K562 (cell line): ENCODE data around the gene SERPINF2. TPM values are rescaled to one million over a fixed set of nuclear protein-coding genes. Genes with fewer than 3 reads are reported as not detected.

Experiments used
- ATAC-seq: fragments of 200-7000 bp; cut with Tn5 transposase; 3 replicates; pipeline ENCODE4 v1.9.1; 2020; ENCODE audit warnings: moderate library complexity
- BruUV-seq: library from RNA; stranded (reverse); fragments of 400-500 nt; replicated peaks from 2 replicates; lab custom pipeline; 2021; lab: Mats Ljungman, UMichigan
- CTCF ChIA-PET: fragments of 300-600 bp; formaldehyde crosslinking; extraction: SDS; loops from one replicate; lab custom pipeline; 2021; ENCODE audit warnings: low intra/inter-chr PET ratio; lab: Yijun Ruan, JAX
- POLR2A ChIA-PET: fragments of 300-600, 350-650 bp; sonication (Branson Sonifier 250); formaldehyde crosslinking; extraction: SDS; loops from one replicate; lab custom pipeline; 2021; ENCODE audit warnings: antibody characterized with exemption, inconsistent platforms; lab: Yijun Ruan, JAX
- DNase-seq, 4 experiments: peaks; one replicate each; pipeline versions ENCODE4 v3.0.0 to v3.0.0-alpha.2; 2011 to 2018; ENCODE audit warnings: low spot score in 3 of 4, mixed read lengths in 3 of 4; ENCODE audit errors: extremely low read depth in 1 of 4
- FAIRE-seq: peaks from 2 replicates; lab custom pipeline; 2011; peaks lifted over from hg19 to GRCh38; lab: Jason Lieb, UNC
- H2AFZ ChIP-seq: 2 replicates; pipeline ENCODE4 v1.6.0; 2011; ENCODE audit warnings: low read depth, low read length, control low read depth, inconsistent platforms
- H3K27ac ChIP-seq: fragments of 200-600 bp; 3 replicates; pipeline ENCODE4 v1.8.0; 2011; ENCODE audit warnings: low read depth, mild to moderate bottlenecking, control low read depth, inconsistent platforms, low read length, moderate library complexity, mixed read lengths; ENCODE audit errors: extremely low read depth
- H3K27me3 ChIP-seq, 2 experiments: fragments of 300-600 bp in 1 of 2; 2 replicates in 1 of 2; 3 replicates in 1 of 2; pipeline versions ENCODE4 v1.6.0 to v1.8.0; 2011; ENCODE audit warnings: inconsistent platforms in 2 of 2, low read length in 2 of 2, mild to moderate bottlenecking in 1 of 2, mixed read lengths in 1 of 2, moderate library complexity in 1 of 2; ENCODE audit not compliant: control insufficient read depth in 2 of 2, insufficient read depth in 2 of 2
- H3K36me3 ChIP-seq: fragments of 300-600 bp; 3 replicates; pipeline ENCODE4 v1.8.0; 2011; ENCODE audit warnings: mild to moderate bottlenecking, low read length, inconsistent platforms; ENCODE audit not compliant: control insufficient read depth, insufficient read depth
- H3K4me1 ChIP-seq, 2 experiments: fragments of 200-600 bp in 1 of 2; replicated peaks in 1 of 2; 2 replicates in 1 of 2; 3 replicates in 1 of 2; pipeline versions ENCODE4 v1.5.1 to v1.8.0; 2011; ENCODE audit warnings: inconsistent platforms in 2 of 2, low read length in 2 of 2, mild to moderate bottlenecking in 1 of 2, mixed read lengths in 1 of 2, moderate library complexity in 1 of 2; ENCODE audit not compliant: control insufficient read depth in 2 of 2, insufficient read depth in 2 of 2
- H3K4me2 ChIP-seq: 2 replicates; pipeline ENCODE4 v1.6.1; 2011; ENCODE audit warnings: low read length, control low read depth, inconsistent platforms, mixed read lengths; ENCODE audit not compliant: insufficient read depth
- H3K4me3 ChIP-seq: fragments of 200-600 bp; sonication (generic), shearing (Covaris generic); 2 replicates; pipeline ENCODE4 v1.5.1; 2016; ENCODE audit warnings: control low read depth, inconsistent platforms
- H3K79me2 ChIP-seq: fragments of 200-600 bp; 3 replicates; pipeline ENCODE4 v1.8.0; 2011; ENCODE audit warnings: low read length, inconsistent platforms; ENCODE audit not compliant: control insufficient read depth, insufficient read depth
- H3K9ac ChIP-seq, 2 experiments: 2 replicates each; pipeline versions ENCODE4 v1.6.0 to v1.6.1; 2011; ENCODE audit warnings: low read depth in 2 of 2, low read length in 2 of 2, control low read depth in 1 of 2, inconsistent platforms in 1 of 2, mild to moderate bottlenecking in 1 of 2, mixed read lengths in 1 of 2; ENCODE audit not compliant: insufficient read depth in 1 of 2
- H3K9me1 ChIP-seq: one replicate; pipeline ENCODE4 v1.6.0; 2011; ENCODE audit warnings: inconsistent platforms, mild to moderate bottlenecking, low read length, moderate library complexity; ENCODE audit not compliant: control insufficient read depth, insufficient read depth
- H3K9me3 ChIP-seq: replicated peaks from 2 replicates; pipeline ENCODE4 v1.5.1; 2011; ENCODE audit warnings: low read depth, low read length, inconsistent platforms; ENCODE audit not compliant: control insufficient read depth, insufficient read depth
- H4K20me1 ChIP-seq: replicated peaks from 2 replicates; pipeline ENCODE4 v1.6.1; 2011; ENCODE audit warnings: low read length, inconsistent platforms, mixed read lengths; ENCODE audit not compliant: control insufficient read depth, insufficient read depth
- DEAF1 ChIP-seq: fragments of 450-650 bp; formaldehyde crosslinking; IDR thresholded peaks from 2 replicates; pipeline ENCODE4 v1.4.0; 2020; ENCODE audit warnings: mild to moderate bottlenecking, moderate library complexity
- HES1 ChIP-seq: fragments of 450-650 bp; IDR thresholded peaks from 2 replicates; pipeline ENCODE4 v1.6.1; 2016; ENCODE audit warnings: low read depth, mild to moderate bottlenecking, moderate library complexity
- HINFP ChIP-seq: fragments of 450-650 bp; conservative IDR thresholded peaks from 2 replicates; pipeline ENCODE4 v1.6.1; 2016; ENCODE audit warnings: missing genetic modification characterization, low read depth, mild to moderate bottlenecking, control low read depth, missing compliant biosample characterization
- KLF10 ChIP-seq: fragments of 250-450 bp; sonication (Bioruptor Pico); IDR thresholded peaks from 2 replicates; pipeline ENCODE4 v1.6.1; 2021; ENCODE audit warnings: matching md5 sums
- MCM7 ChIP-seq, 2 experiments: fragments of 450-650 bp; IDR thresholded peaks; 2 replicates each; pipeline ENCODE4 v1.6.1; 2016 to 2018
- MYBL2 ChIP-seq, 2 experiments: fragments of 450-650 bp in 1 of 2; sonication (generic) in 1 of 2; formaldehyde crosslinking in 1 of 2; IDR thresholded peaks; 2 replicates each; pipeline versions ENCODE4 v1.6.1 to v1.8.1; 2017 to 2022; ENCODE audit warnings: borderline replicate concordance in 1 of 2, inconsistent platforms in 1 of 2, low read depth in 1 of 2, mild to moderate bottlenecking in 1 of 2, missing genetic modification reagents in 1 of 2, moderate library complexity in 1 of 2
- NKRF ChIP-seq: fragments of 450-650 bp; IDR thresholded peaks from 2 replicates; pipeline ENCODE4 v1.6.1; 2016; ENCODE audit warnings: borderline replicate concordance
- NR1H2 ChIP-seq: sonication (generic); formaldehyde crosslinking; IDR thresholded peaks from 2 replicates; pipeline ENCODE4 v1.4.0; 2020; ENCODE audit warnings: mild to moderate bottlenecking, missing genetic modification reagents
- PHF21A ChIP-seq: fragments of 450-650 bp; IDR thresholded peaks from 2 replicates; pipeline ENCODE4 v1.6.1; 2017; ENCODE audit warnings: low read depth, borderline replicate concordance
- POLR3G ChIP-seq: IDR thresholded peaks from 2 replicates; pipeline ENCODE4 v1.6.1; 2011; ENCODE audit not compliant: insufficient read length, insufficient replicate concordance; ENCODE audit errors: extremely low read depth
- TAF7 ChIP-seq: fragments of 450-650 bp; IDR thresholded peaks from 2 replicates; pipeline ENCODE4 v1.6.1; 2016; ENCODE audit warnings: missing genetic modification characterization, missing compliant biosample characterization
- ZNF561 ChIP-seq: fragments of 450-650 bp; formaldehyde crosslinking; conservative IDR thresholded peaks from 2 replicates; pipeline ENCODE4 v1.4.0; 2020; ENCODE audit warnings: mild to moderate bottlenecking, moderate library complexity
- WGBS: fragments of 100-300 bp; shearing (Covaris generic); methylation state at CpG from one replicate; pipeline ENCODE4 v1.1.6; 2016; ENCODE audit warnings: low coverage, mixed read lengths; ENCODE audit not compliant: insufficient coverage; ENCODE audit errors: missing lambda C conversion rate; 5-methylcytosine and 5-hydroxymethylcytosine counted together
- in situ Hi-C: fragments of 300-500 bp; cut with MboI; formaldehyde crosslinking; loops from 4 replicates; pipeline ENCODE4 v1.15.0; 2018; ENCODE audit warnings: inconsistent platforms, mixed read lengths
- intact Hi-C: fragments of 100-400 bp; cut with micrococcal nuclease; formaldehyde crosslinking; loops from 2 replicates; pipeline ENCODE4 v1.14.2; 2022
- polyA plus RNA-seq, 8 experiments: library from polyadenylated mRNA; depleted of rRNA in 4 of 8; stranded (reverse) in 5 of 8; unstranded in 3 of 8; fragments of >200 nt; fragmentation: Nextera tagmentation in 2 of 8; fragmentation: Illumina TruSeq in 1 of 8; extraction: Ambion mirVana in 2 of 8; extraction: Trizol in 1 of 8; gene quantifications; 2 replicates each; pipeline versions ENCODE4 v1.2.1 to v1.2.3, GENCODE V29; 2011 to 2014; ENCODE audit warnings: inconsistent platforms in 1 of 8, missing spikeins in 1 of 8
- total RNA-seq, 7 experiments: library from RNA; depleted of rRNA in 6 of 7; stranded (reverse); fragments of >200 nt in 6 of 7; fragmentation: Illumina TruSeq in 2 of 7; extraction: Trizol in 2 of 7; gene quantifications; 2 replicates each; pipeline versions ENCODE4 v1.2.1 to v1.2.3, GENCODE V29; 2011 to 2021; ENCODE audit warnings: low replicate concordance in 1 of 7

The SERPINF2 gene
- total and polyA plus RNA-seq, 9 of the 15 experiments (the other 6 are each of a cell fraction or from before 2014, with no cell fraction given), result 0.22 TPM; not detected in 8

- H3K27me3 ChIP-seq, result no peaks in the 10 kb centered on the region
- no peak overlapping the region for H3K27ac ChIP-seq
- H3K79me2 ChIP-seq, result no peaks in the 10 kb centered on the region
- H3K4me1 ChIP-seq, result peaks cover 4 to 6% of the 10 kb centered on the region in 2 experiments; a peak in 2 of 5 replicates
- H3K9me1 ChIP-seq, result no peaks in the 10 kb centered on the region
- intact Hi-C loops (no loop called here), in situ Hi-C loops (no loop called here)
- no peak for FAIRE-seq
- ChIA-PET CTCF (interaction anchor here (0.6 kb wide), 1 partner anchor 145 kb away, joined by 3 read pairs; no protein-coding TSS in a partner anchor), POLR2A (interaction anchor here (2.6 kb wide), 1 partner anchor 14 kb away, joined by 8 read pairs; the partner anchor contains the start of gene SERPINF1)
- no peak for DNase-seq
- H3K4me2 ChIP-seq, result no peak overlapping the region
- ATAC-seq, result no peak
- no peaks in the 10 kb centered on the region for H3K9me3 ChIP-seq
- H2AFZ ChIP-seq, result no peak overlapping the region
- H3K36me3 ChIP-seq, result peaks cover 55% of the 10 kb centered on the region
- H4K20me1 ChIP-seq, result no peaks in the 10 kb centered on the region; the same call in 1 of the 2 replicates
- no peak overlapping the region; a peak in 1 of 4 replicates for H3K9ac ChIP-seq
- no peak overlapping the region for H3K4me3 ChIP-seq
- no TSS peak for BruUV-seq
- 75% methylated on average over 6 of the region's 7 CpGs for WGBS
- no peak for TF ChIP-seq HES1
- no peak for TF ChIP-seq MYBL2 (IDR thresholded peaks at IDR 0.05; ENCODE audit: low read depth)
- TF ChIP-seq MYBL2 (CRISPR knock-in tag; IDR thresholded peaks at IDR 0.05; ENCODE audit: borderline replicate concordance), result no peak
- no peak for TF ChIP-seq NR1H2 (CRISPR knock-in tag)
- no peak for TF ChIP-seq PHF21A
- no peak for TF ChIP-seq TAF7
- no peak for TF ChIP-seq POLR3G
- no peak for TF ChIP-seq MCM7 (IDR thresholded peaks at IDR 0.05)
- no peak for TF ChIP-seq ZNF561
- TF ChIP-seq HINFP (tag), result no peak
- TF ChIP-seq DEAF1 (CRISPR knock-in tag), result no peak
- TF ChIP-seq KLF10 (CRISPR knock-in tag), result no peak
- TF ChIP-seq NKRF, result no peak
These were observed 34.2 kb downstream of the SERPINF2 start for GRCh38 chr17:1776857-1777256.
